Liver (tissue), 9 donors: ENCODE data around the gene STAT5B. TPM values are rescaled to one million over a fixed set of nuclear protein-coding genes. Genes with fewer than 3 reads are reported as not detected.
A peak's percentile ranks its signal among the peaks of the same experiment; 100 is the strongest.

Experiments
- DNase-seq: peaks from one replicate; pipeline ENCODE4 v3.0.0-alpha.2; 2017; ENCODE audit warnings: low spot score
- H3K27ac ChIP-seq, 2 donors: one replicate each; pipeline ENCODE4 v1.7.0; 2013; ENCODE audit warnings: inconsistent platforms in 2 of 2, low read length in 2 of 2, control low read depth in 1 of 2, low read depth in 1 of 2, mild to moderate bottlenecking in 1 of 2
- H3K27me3 ChIP-seq, 4 donors: one replicate each; pipeline versions ENCODE4 v1.6.1 to v1.7.0; 2013; ENCODE audit warnings: low read length in 3 of 4, inconsistent platforms in 1 of 4, mild to moderate bottlenecking in 1 of 4, moderate library complexity in 1 of 4; ENCODE audit not compliant: control insufficient read depth in 4 of 4, insufficient read depth in 4 of 4
- H3K36me3 ChIP-seq, 4 donors: one replicate each; pipeline versions ENCODE4 v1.6.1 to v1.7.0; 2013; ENCODE audit warnings: low read length in 3 of 4, mild to moderate bottlenecking in 3 of 4, low read depth in 1 of 4, moderate library complexity in 1 of 4; ENCODE audit not compliant: control insufficient read depth in 4 of 4, insufficient read depth in 3 of 4
- H3K4me1 ChIP-seq, 4 donors: one replicate each; pipeline versions ENCODE4 v1.6.1 to v1.7.0; 2013; ENCODE audit warnings: low read length in 3 of 4, mild to moderate bottlenecking in 3 of 4, moderate library complexity in 1 of 4; ENCODE audit not compliant: control insufficient read depth in 4 of 4, insufficient read depth in 4 of 4
- H3K4me3 ChIP-seq, 3 donors: one replicate each; pipeline versions ENCODE4 v1.6.1 to v1.7.0; 2013; ENCODE audit warnings: low read length in 3 of 3, control low read depth in 1 of 3, low read depth in 1 of 3, mild to moderate bottlenecking in 1 of 3
- H3K9ac ChIP-seq, 2 donors: one replicate each; pipeline ENCODE4 v1.7.0; 2013; ENCODE audit warnings: low read length in 2 of 2, mild to moderate bottlenecking in 2 of 2, moderate library complexity in 2 of 2, control low read depth in 1 of 2, low read depth in 1 of 2
- H3K9me3 ChIP-seq, 4 donors: one replicate each; pipeline versions ENCODE4 v1.6.1 to v1.7.0; 2013; ENCODE audit warnings: low read length in 3 of 4; ENCODE audit not compliant: control insufficient read depth in 4 of 4
- EGR1 ChIP-seq, 2 donors: IDR thresholded peaks; 2 replicates each; pipeline ENCODE4 v1.6.1; 2016 to 2018; ENCODE audit warnings: antibody characterized with exemption in 2 of 2, low read depth in 2 of 2
- FOXA1 ChIP-seq: IDR thresholded peaks from 2 replicates; pipeline ENCODE4 v1.6.1; 2016; ENCODE audit warnings: antibody characterized with exemption
- FOXA2 ChIP-seq: IDR thresholded peaks from 2 replicates; pipeline ENCODE4 v1.6.1; 2016; ENCODE audit warnings: antibody characterized with exemption
- GABPA ChIP-seq, 2 donors: IDR thresholded peaks in 1 of 2; conservative IDR thresholded peaks in 1 of 2; 2 replicates each; pipeline ENCODE4 v1.6.1; 2016; ENCODE audit warnings: antibody characterized with exemption in 2 of 2, mild to moderate bottlenecking in 1 of 2, moderate library complexity in 1 of 2
- HNF4A ChIP-seq, 2 donors: conservative IDR thresholded peaks; 2 replicates each; pipeline ENCODE4 v1.6.1; 2016; ENCODE audit warnings: antibody characterized with exemption in 2 of 2, mild to moderate bottlenecking in 2 of 2
- HNF4G ChIP-seq: IDR thresholded peaks from 2 replicates; pipeline ENCODE4 v1.6.1; 2016; ENCODE audit warnings: antibody characterized with exemption
- JUND ChIP-seq, 2 donors: IDR thresholded peaks; 2 replicates each; pipeline ENCODE4 v1.6.1; 2016; ENCODE audit warnings: antibody characterized with exemption in 2 of 2
- NR2F2 ChIP-seq: IDR thresholded peaks from 2 replicates; pipeline ENCODE4 v1.6.1; 2016; ENCODE audit warnings: antibody characterized with exemption
- RAD21 ChIP-seq, 2 donors: IDR thresholded peaks; 2 replicates each; pipeline ENCODE4 v1.6.1; 2016; ENCODE audit warnings: antibody characterized with exemption in 2 of 2, mild to moderate bottlenecking in 2 of 2
- RXRA ChIP-seq, 2 donors: IDR thresholded peaks; 2 replicates each; pipeline ENCODE4 v1.6.1; 2017 to 2018; ENCODE audit warnings: antibody characterized with exemption in 2 of 2, mild to moderate bottlenecking in 1 of 2
- SP1 ChIP-seq: IDR thresholded peaks from 2 replicates; pipeline ENCODE4 v1.6.1; 2018; ENCODE audit warnings: antibody characterized with exemption, mild to moderate bottlenecking
- TAF1 ChIP-seq: conservative IDR thresholded peaks from 2 replicates; pipeline ENCODE4 v1.6.1; 2016; ENCODE audit warnings: antibody characterized with exemption, mild to moderate bottlenecking
- YY1 ChIP-seq: IDR thresholded peaks from 2 replicates; pipeline ENCODE4 v1.6.1; 2016; ENCODE audit warnings: antibody characterized with exemption, mild to moderate bottlenecking
- WGBS: extraction: QIAGEN DNeasy Blood & Tissue Kit; methylation state at CpG from one replicate; pipeline ENCODE4 v1.1.7; 2013; 5-methylcytosine and 5-hydroxymethylcytosine counted together
- polyA plus RNA-seq, 2 donors: library from polyadenylated mRNA; stranded (reverse) in 1 of 2; unstranded in 1 of 2; fragments of 200-250 nt in 1 of 2; fragments of >200 nt in 1 of 2; fragmentation: Nextera tagmentation in 1 of 2; extraction: Ambion mirVana in 1 of 2; gene quantifications; one replicate each; pipeline versions ENCODE4 v1.2.1 to v1.2.3, GENCODE V29; 2013 to 2015
- total RNA-seq, 2 donors: library from RNA; depleted of rRNA; stranded (reverse); fragments of >200 nt; gene quantifications; one replicate each; pipeline ENCODE4 v1.2.3, GENCODE V29; 2014
- TF ChIP-seq, protein P1 (sequence below): IDR thresholded peaks from 2 replicates; pipeline ENCODE4 v1.6.1; 2016; ENCODE audit warnings: antibody characterized with exemption
- TF ChIP-seq, protein P2 (sequence below): IDR thresholded peaks from 2 replicates; pipeline ENCODE4 v1.6.1; 2016; ENCODE audit warnings: antibody characterized with exemption
- TF ChIP-seq, protein P3 (sequence below): IDR thresholded peaks from 2 replicates; pipeline ENCODE4 v1.6.1; 2016; ENCODE audit warnings: antibody characterized with exemption
- TF ChIP-seq, protein P4 (sequence below): IDR thresholded peaks from 2 replicates; pipeline ENCODE4 v1.6.1; 2016; ENCODE audit warnings: antibody characterized with exemption, mild to moderate bottlenecking
- TF ChIP-seq, protein P5 (sequence below): fragments of 150-350 bp; IDR thresholded peaks from 2 replicates; pipeline ENCODE4 v1.5.1; 2017; ENCODE audit warnings: improper control_type of control experiment, low read depth, low read length; ENCODE audit not compliant: missing input control
- donor health status: healthy.
- donor health status: healthy.
- donor health status: healthy.
- donor health status: healthy.
- donor health status: healthy.

Gene STAT5B
- total and polyA plus RNA-seq, 4 donors = 6.7 to 33.9 (median 21.6) TPM

DNA sequence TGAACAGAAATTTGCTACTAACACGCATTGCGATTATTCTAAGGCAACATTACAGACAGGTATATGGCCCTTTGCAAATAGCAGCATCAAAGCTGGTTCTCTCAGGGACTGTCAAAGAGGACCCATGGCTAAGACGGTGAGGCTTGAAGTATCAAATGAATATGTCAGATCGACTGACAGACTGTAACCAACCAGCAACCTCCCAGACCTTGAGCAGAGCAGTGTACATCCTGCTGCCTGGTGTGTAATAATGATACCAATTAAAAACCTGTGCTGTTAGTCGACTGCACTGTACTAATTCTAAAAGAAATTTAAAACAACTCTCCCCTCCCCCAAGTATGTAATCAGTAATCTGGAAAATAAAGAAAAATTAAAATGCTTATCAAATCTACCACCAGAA is 46.0 kb downstream of the STAT5B start:
- TF ChIP-seq, protein P1, sequence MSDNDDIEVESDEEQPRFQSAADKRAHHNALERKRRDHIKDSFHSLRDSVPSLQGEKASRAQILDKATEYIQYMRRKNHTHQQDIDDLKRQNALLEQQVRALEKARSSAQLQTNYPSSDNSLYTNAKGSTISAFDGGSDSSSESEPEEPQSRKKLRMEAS = no peak
- no peak overlapping the region for H3K9ac ChIP-seq
- peaks cover 0 to 2% (median 0%) of the 10 kb centered on the region in 4 donors for H3K36me3 ChIP-seq
- no peaks in the 10 kb centered on the region for H3K27me3 ChIP-seq
- WGBS = 91% methylated on average over 5 of the region's 5 CpGs
- H3K4me3 ChIP-seq = no peak overlapping the region
- no peak for DNase-seq
- peaks cover 0 to 2% (median 0%) of the 10 kb centered on the region in 4 donors for H3K4me1 ChIP-seq
- H3K9me3 ChIP-seq = no peaks in the 10 kb centered on the region
- no peak overlapping the region for H3K27ac ChIP-seq

DNA sequence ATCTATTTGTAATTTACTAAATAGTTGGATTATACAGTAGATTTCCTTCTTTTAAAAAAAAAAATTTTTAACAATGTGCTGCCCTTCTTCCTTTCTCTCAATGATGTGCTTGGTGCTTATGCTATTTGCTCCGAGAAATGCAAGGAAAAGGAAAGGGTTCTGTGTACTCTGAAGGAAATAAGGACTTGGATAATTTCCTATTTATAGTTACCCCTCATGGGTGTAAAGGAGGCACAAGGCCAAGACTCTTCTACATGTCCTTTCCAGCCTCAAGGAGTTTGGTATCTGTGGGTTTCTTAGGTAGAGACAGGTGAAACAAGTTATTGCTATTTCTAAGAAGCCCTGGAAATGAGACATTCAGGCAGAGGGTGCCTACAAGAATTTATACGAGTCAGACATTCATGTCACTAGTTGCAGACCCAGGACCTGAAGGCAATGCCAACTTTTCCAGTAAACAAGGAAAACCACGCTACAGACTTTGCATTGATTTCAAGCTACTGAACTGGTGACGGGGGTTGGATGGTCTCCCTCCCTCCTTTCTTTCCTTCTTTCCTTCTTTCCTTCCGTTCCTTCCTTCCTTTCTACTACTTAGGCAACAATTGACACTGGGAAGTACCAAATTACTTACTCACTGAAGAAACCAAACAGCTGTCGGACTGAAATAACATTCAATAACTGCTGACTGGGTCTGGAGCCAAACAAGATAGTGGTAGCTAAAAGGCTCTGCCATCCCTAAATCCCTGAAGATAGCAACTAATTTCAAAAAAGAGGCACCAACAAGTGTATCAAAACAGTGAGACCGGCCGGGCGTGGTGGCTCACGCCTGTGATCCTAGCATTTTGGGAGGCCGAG is 48.1 kb downstream of the STAT5B start:
- H3K9me3 ChIP-seq = no peaks in the 10 kb centered on the region
- no peak for TF ChIP-seq EGR1 (IDR thresholded peaks at IDR 0.05; ENCODE audit: low read depth in 2 of 2)
- no peak for TF ChIP-seq JUND (IDR thresholded peaks at IDR 0.05)
- no peak for TF ChIP-seq HNF4A (conservative IDR thresholded peaks at IDR 0.05)
- no peak for TF ChIP-seq YY1
- no peak for TF ChIP-seq RAD21 (IDR thresholded peaks at IDR 0.05)
- TF ChIP-seq, protein P2, sequence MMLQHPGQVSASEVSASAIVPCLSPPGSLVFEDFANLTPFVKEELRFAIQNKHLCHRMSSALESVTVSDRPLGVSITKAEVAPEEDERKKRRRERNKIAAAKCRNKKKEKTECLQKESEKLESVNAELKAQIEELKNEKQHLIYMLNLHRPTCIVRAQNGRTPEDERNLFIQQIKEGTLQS = no peak
- TF ChIP-seq NR2F2 = no peak
- TF ChIP-seq RXRA (IDR thresholded peaks at IDR 0.05) = no peak
- TF ChIP-seq SP1 = no peak
- TF ChIP-seq, protein P3, sequence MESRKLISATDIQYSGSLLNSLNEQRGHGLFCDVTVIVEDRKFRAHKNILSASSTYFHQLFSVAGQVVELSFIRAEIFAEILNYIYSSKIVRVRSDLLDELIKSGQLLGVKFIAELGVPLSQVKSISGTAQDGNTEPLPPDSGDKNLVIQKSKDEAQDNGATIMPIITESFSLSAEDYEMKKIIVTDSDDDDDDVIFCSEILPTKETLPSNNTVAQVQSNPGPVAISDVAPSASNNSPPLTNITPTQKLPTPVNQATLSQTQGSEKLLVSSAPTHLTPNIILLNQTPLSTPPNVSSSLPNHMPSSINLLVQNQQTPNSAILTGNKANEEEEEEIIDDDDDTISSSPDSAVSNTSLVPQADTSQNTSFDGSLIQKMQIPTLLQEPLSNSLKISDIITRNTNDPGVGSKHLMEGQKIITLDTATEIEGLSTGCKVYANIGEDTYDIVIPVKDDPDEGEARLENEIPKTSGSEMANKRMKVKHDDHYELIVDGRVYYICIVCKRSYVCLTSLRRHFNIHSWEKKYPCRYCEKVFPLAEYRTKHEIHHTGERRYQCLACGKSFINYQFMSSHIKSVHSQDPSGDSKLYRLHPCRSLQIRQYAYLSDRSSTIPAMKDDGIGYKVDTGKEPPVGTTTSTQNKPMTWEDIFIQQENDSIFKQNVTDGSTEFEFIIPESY = no peak
- no peak for TF ChIP-seq TAF1
- no peak for TF ChIP-seq HNF4G
- TF ChIP-seq FOXA1 = no peak
- TF ChIP-seq, protein P4, sequence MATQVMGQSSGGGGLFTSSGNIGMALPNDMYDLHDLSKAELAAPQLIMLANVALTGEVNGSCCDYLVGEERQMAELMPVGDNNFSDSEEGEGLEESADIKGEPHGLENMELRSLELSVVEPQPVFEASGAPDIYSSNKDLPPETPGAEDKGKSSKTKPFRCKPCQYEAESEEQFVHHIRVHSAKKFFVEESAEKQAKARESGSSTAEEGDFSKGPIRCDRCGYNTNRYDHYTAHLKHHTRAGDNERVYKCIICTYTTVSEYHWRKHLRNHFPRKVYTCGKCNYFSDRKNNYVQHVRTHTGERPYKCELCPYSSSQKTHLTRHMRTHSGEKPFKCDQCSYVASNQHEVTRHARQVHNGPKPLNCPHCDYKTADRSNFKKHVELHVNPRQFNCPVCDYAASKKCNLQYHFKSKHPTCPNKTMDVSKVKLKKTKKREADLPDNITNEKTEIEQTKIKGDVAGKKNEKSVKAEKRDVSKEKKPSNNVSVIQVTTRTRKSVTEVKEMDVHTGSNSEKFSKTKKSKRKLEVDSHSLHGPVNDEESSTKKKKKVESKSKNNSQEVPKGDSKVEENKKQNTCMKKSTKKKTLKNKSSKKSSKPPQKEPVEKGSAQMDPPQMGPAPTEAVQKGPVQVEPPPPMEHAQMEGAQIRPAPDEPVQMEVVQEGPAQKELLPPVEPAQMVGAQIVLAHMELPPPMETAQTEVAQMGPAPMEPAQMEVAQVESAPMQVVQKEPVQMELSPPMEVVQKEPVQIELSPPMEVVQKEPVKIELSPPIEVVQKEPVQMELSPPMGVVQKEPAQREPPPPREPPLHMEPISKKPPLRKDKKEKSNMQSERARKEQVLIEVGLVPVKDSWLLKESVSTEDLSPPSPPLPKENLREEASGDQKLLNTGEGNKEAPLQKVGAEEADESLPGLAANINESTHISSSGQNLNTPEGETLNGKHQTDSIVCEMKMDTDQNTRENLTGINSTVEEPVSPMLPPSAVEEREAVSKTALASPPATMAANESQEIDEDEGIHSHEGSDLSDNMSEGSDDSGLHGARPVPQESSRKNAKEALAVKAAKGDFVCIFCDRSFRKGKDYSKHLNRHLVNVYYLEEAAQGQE = no peak
- TF ChIP-seq, protein P1 = no peak
- TF ChIP-seq FOXA2 = no peak
- TF ChIP-seq, protein P5, sequence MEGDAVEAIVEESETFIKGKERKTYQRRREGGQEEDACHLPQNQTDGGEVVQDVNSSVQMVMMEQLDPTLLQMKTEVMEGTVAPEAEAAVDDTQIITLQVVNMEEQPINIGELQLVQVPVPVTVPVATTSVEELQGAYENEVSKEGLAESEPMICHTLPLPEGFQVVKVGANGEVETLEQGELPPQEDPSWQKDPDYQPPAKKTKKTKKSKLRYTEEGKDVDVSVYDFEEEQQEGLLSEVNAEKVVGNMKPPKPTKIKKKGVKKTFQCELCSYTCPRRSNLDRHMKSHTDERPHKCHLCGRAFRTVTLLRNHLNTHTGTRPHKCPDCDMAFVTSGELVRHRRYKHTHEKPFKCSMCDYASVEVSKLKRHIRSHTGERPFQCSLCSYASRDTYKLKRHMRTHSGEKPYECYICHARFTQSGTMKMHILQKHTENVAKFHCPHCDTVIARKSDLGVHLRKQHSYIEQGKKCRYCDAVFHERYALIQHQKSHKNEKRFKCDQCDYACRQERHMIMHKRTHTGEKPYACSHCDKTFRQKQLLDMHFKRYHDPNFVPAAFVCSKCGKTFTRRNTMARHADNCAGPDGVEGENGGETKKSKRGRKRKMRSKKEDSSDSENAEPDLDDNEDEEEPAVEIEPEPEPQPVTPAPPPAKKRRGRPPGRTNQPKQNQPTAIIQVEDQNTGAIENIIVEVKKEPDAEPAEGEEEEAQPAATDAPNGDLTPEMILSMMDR = no peak
- no peak for TF ChIP-seq GABPA (IDR thresholded peaks at IDR 0.05 in 1 of 2, conservative IDR thresholded peaks at IDR 0.05 in 1 of 2)
- H3K9ac ChIP-seq = no peak overlapping the region
- no peaks in the 10 kb centered on the region for H3K27me3 ChIP-seq
- H3K27ac ChIP-seq = peak overlapping the region in 1 of 2 donors; percentile 25
- H3K4me1 ChIP-seq = no peaks in the 10 kb centered on the region
- WGBS = 74% methylated on average over 11 of the region's 11 CpGs
- H3K4me3 ChIP-seq = no peak overlapping the region
- H3K36me3 ChIP-seq = peaks cover 2 to 15% (median 7%) of the 10 kb centered on the region in 4 donors
- no peak for DNase-seq
